A673 (cell line): ENCODE measurements around the gene GBA2.

ENCODE experiments used
- EZH2 ChIP-seq: fragments of 200-600 bp; sonication (generic); IDR thresholded peaks from 2 replicates; pipeline ENCODE4 v1.6.1; 2017; ENCODE audit warnings: borderline replicate concordance, low read depth, mild to moderate bottlenecking, mixed read lengths, antibody characterized with exemption, low read length; ENCODE audit not compliant: poor library complexity, severe bottlenecking
- TF ChIP-seq, protein P1 (sequence below): fragments of 300-800, 200-600 bp; sonication (generic); conservative IDR thresholded peaks from 2 replicates; pipeline ENCODE4 v1.5.1; 2017; ENCODE audit warnings: low read depth, mild to moderate bottlenecking, antibody characterized with exemption, low read length, moderate library complexity, mixed read lengths

- TF ChIP-seq, protein P1, sequence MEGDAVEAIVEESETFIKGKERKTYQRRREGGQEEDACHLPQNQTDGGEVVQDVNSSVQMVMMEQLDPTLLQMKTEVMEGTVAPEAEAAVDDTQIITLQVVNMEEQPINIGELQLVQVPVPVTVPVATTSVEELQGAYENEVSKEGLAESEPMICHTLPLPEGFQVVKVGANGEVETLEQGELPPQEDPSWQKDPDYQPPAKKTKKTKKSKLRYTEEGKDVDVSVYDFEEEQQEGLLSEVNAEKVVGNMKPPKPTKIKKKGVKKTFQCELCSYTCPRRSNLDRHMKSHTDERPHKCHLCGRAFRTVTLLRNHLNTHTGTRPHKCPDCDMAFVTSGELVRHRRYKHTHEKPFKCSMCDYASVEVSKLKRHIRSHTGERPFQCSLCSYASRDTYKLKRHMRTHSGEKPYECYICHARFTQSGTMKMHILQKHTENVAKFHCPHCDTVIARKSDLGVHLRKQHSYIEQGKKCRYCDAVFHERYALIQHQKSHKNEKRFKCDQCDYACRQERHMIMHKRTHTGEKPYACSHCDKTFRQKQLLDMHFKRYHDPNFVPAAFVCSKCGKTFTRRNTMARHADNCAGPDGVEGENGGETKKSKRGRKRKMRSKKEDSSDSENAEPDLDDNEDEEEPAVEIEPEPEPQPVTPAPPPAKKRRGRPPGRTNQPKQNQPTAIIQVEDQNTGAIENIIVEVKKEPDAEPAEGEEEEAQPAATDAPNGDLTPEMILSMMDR = no peak
- TF ChIP-seq EZH2 = no peak
Observed at GRCh38 chr9:35790025-35790384, 41.0 kb upstream of the GBA2 start.
